H9 (cell line): ENCODE data around the gene TEAD2. TPM values are rescaled to one million over a fixed set of nuclear protein-coding genes. Genes with fewer than 3 reads are reported as not detected.

ENCODE experiments used
- DNase-seq: peaks from one replicate; pipeline ENCODE4 v3.0.0-alpha.2; 2017
- H2AFZ ChIP-seq: one replicate; pipeline ENCODE4 v1.6.1; 2013; ENCODE audit warnings: mild to moderate bottlenecking, low read length, control low read depth, moderate library complexity
- H2AK5ac ChIP-seq: 2 replicates; pipeline ENCODE4 v1.6.1; 2013; ENCODE audit warnings: low read length, control low read depth, mixed read lengths; ENCODE audit not compliant: insufficient read length
- H2BK120ac ChIP-seq: one replicate; pipeline ENCODE4 v1.6.1; 2013; ENCODE audit warnings: low read depth, mild to moderate bottlenecking, low read length, control low read depth, inconsistent platforms; ENCODE audit not compliant: poor library complexity, severe bottlenecking
- H2BK12ac ChIP-seq: 2 replicates; pipeline ENCODE4 v1.6.1; 2013; ENCODE audit warnings: low read length, control low read depth, mixed read lengths, low read depth; ENCODE audit not compliant: insufficient read length
- H2BK15ac ChIP-seq: 2 replicates; pipeline ENCODE4 v1.6.1; 2013; ENCODE audit warnings: low read depth, low read length, control low read depth
- H2BK20ac ChIP-seq: one replicate; pipeline ENCODE4 v1.6.1; 2013; ENCODE audit warnings: low read depth, mild to moderate bottlenecking, low read length, control low read depth, inconsistent platforms; ENCODE audit not compliant: poor library complexity, severe bottlenecking
- H2BK5ac ChIP-seq: 2 replicates; pipeline ENCODE4 v1.6.1; 2013; ENCODE audit warnings: low read length, control low read depth, mixed read lengths; ENCODE audit not compliant: insufficient read length
- H3K14ac ChIP-seq: 2 replicates; pipeline ENCODE4 v1.6.1; 2013; ENCODE audit warnings: low read length, control low read depth; ENCODE audit not compliant: insufficient read depth
- H3K18ac ChIP-seq: 2 replicates; pipeline ENCODE4 v1.6.1; 2013; ENCODE audit warnings: low read depth, mild to moderate bottlenecking, mixed read lengths, low read length, control low read depth; ENCODE audit not compliant: insufficient read length
- H3K23ac ChIP-seq: 2 replicates; pipeline ENCODE4 v1.6.1; 2013; ENCODE audit warnings: low read length, control low read depth, mixed read lengths, low read depth; ENCODE audit not compliant: insufficient read length
- H3K23me2 ChIP-seq: 2 replicates; pipeline ENCODE4 v1.6.1; 2013; ENCODE audit warnings: low read depth, mild to moderate bottlenecking, mixed read lengths, low read length, control low read depth; ENCODE audit not compliant: insufficient read length, poor library complexity, severe bottlenecking
- H3K27ac ChIP-seq: 2 replicates; pipeline ENCODE4 v1.5.1; 2013; ENCODE audit warnings: low read length, control low read depth, mixed read lengths, low read depth; ENCODE audit not compliant: insufficient read length
- H3K27me3 ChIP-seq: 2 replicates; pipeline ENCODE4 v1.6.1; 2013; ENCODE audit warnings: low read length, control low read depth, inconsistent platforms; ENCODE audit not compliant: insufficient read depth
- H3K4ac ChIP-seq: 2 replicates; pipeline ENCODE4 v1.6.1; 2013; ENCODE audit warnings: low read depth, mild to moderate bottlenecking, control low read depth, inconsistent platforms, low read length, moderate library complexity
- H3K4me1 ChIP-seq: 2 replicates; pipeline ENCODE4 v1.6.1; 2013; ENCODE audit warnings: low read length, control low read depth, inconsistent platforms; ENCODE audit not compliant: insufficient read depth
- H3K4me2 ChIP-seq: 2 replicates; pipeline ENCODE4 v1.6.1; 2013; ENCODE audit warnings: low read length, control low read depth, mixed read lengths; ENCODE audit not compliant: insufficient read length, insufficient read depth
- H3K56ac ChIP-seq: 2 replicates; pipeline ENCODE4 v1.6.1; 2013; ENCODE audit warnings: low read depth, mild to moderate bottlenecking, mixed read lengths, low read length, control low read depth; ENCODE audit not compliant: insufficient read length
- H3K79me1 ChIP-seq: 2 replicates; pipeline ENCODE4 v1.6.1; 2013; ENCODE audit warnings: low read depth, mild to moderate bottlenecking, moderate library complexity, low read length, control low read depth, inconsistent platforms; ENCODE audit not compliant: insufficient read depth, poor library complexity, severe bottlenecking
- H3K79me2 ChIP-seq: 2 replicates; pipeline ENCODE4 v1.6.1; 2013; ENCODE audit warnings: low read length, control low read depth, inconsistent platforms; ENCODE audit not compliant: insufficient read depth
- H3K9ac ChIP-seq: 2 replicates; pipeline ENCODE4 v1.6.1; 2013; ENCODE audit warnings: low read length, control low read depth, mixed read lengths; ENCODE audit not compliant: insufficient read length; ENCODE audit errors: extremely low read depth
- H3K9me3 ChIP-seq: one replicate; pipeline ENCODE4 v1.6.1; 2013; ENCODE audit warnings: low read depth, low read length, inconsistent platforms; ENCODE audit not compliant: control insufficient read depth
- H3T11ph ChIP-seq: one replicate; pipeline ENCODE4 v1.6.1; 2013; ENCODE audit warnings: mild to moderate bottlenecking, low read length, control low read depth, inconsistent platforms
- H4K20me1 ChIP-seq: one replicate; pipeline ENCODE4 v1.6.1; 2013; ENCODE audit not compliant: control insufficient read depth, insufficient read length, insufficient read depth
- H4K5ac ChIP-seq: 2 replicates; pipeline ENCODE4 v1.6.1; 2013; ENCODE audit warnings: low read depth, mild to moderate bottlenecking, mixed read lengths, low read length, control low read depth; ENCODE audit not compliant: insufficient read length
- H4K8ac ChIP-seq: replicated peaks from 2 replicates; pipeline ENCODE4 v1.6.1; 2013; ENCODE audit warnings: low read length, control low read depth, mixed read lengths, low read depth; ENCODE audit not compliant: insufficient read length
- H4K91ac ChIP-seq: 2 replicates; pipeline ENCODE4 v1.6.1; 2013; ENCODE audit warnings: low read depth, mild to moderate bottlenecking, moderate library complexity, mixed read lengths, low read length, control low read depth; ENCODE audit not compliant: insufficient read length
- H3K27ac Mint-ChIP-seq, 3 experiments: 2 replicates in 2 of 3; 3 replicates in 1 of 3; pipeline ENCODE4 v1.8.0; 2020 to 2021; ENCODE audit warnings: mixed read lengths in 3 of 3, mild to moderate bottlenecking in 1 of 3, moderate library complexity in 1 of 3
- H3K27me3 Mint-ChIP-seq: 2 replicates; pipeline ENCODE4 v1.8.0; 2021; ENCODE audit warnings: low read depth, mild to moderate bottlenecking, moderate library complexity, mixed read lengths
- H3K36me3 Mint-ChIP-seq, 3 experiments: 2 replicates in 2 of 3; 3 replicates in 1 of 3; pipeline ENCODE4 v1.8.0; 2020 to 2021; ENCODE audit warnings: low read depth in 3 of 3, mixed read lengths in 3 of 3; ENCODE audit not compliant: insufficient read depth in 1 of 3
- H3K4me1 Mint-ChIP-seq, 2 experiments: 2 replicates each; pipeline ENCODE4 v1.8.0; 2020; ENCODE audit warnings: mixed read lengths in 2 of 2
- H3K4me3 Mint-ChIP-seq, 2 experiments: 2 replicates in 1 of 2; 3 replicates in 1 of 2; pipeline ENCODE4 v1.8.0; 2020 to 2021; ENCODE audit warnings: mild to moderate bottlenecking in 2 of 2, mixed read lengths in 2 of 2, moderate library complexity in 1 of 2
- H3K9me3 Mint-ChIP-seq, 2 experiments: 2 replicates in 1 of 2; 3 replicates in 1 of 2; pipeline ENCODE4 v1.8.0; 2020; ENCODE audit warnings: mild to moderate bottlenecking in 2 of 2, mixed read lengths in 2 of 2, moderate library complexity in 1 of 2
- CTCF ChIP-seq: fragments of 200-600 bp; sonication (generic); conservative IDR thresholded peaks from 3 replicates; pipeline ENCODE4 v1.8.0; 2021; ENCODE audit warnings: antibody characterized with exemption, mild to moderate bottlenecking
- WGBS: extraction: QIAGEN DNeasy Blood & Tissue Kit; methylation state at CpG from one replicate; pipeline ENCODE4 v1.1.7; 2013; ENCODE audit warnings: missing lambda C conversion rate, low lambda C conversion rate, mixed read lengths; ENCODE audit not compliant: insufficient read length; ENCODE audit errors: extremely low coverage; 5-methylcytosine and 5-hydroxymethylcytosine counted together
- total RNA-seq: library from RNA; stranded (reverse); gene quantifications from 2 replicates; pipeline ENCODE4 v1.2.1, GENCODE V29; 2021

Gene TEAD2
- total RNA-seq, 1 experiment from 2014 or later = 126 TPM

GRCh38 chr19:49340069-49340864, 21.9 kb downstream of the TEAD2 start:
- Mint-ChIP-seq H3K36me3 (peaks cover 31 to 62% (median 51%) of the 10 kb centered on the region in 3 experiments), H3K27me3 (peaks cover 18% of the 10 kb centered on the region), H3K9me3 (peaks cover 0 to 3% of the 10 kb centered on the region in 2 experiments; a peak in 2 of 5 replicates), H3K4me3 (peak overlapping the region in 1 of 2 experiments; percentile 66; a peak in 3 of 5 replicates), H3K27ac (peak overlapping the region in 1 of 3 experiments; percentile 55; a peak in 4 of 7 replicates), H3K4me1 (peaks cover 20 to 36% of the 10 kb centered on the region in 2 experiments)
- Histone ChIP-seq H3K18ac (peak overlapping the region; percentile 80), H2AFZ (no peak overlapping the region), H3K4me2 (peak overlapping the region; percentile 18), H3K79me2 (no peaks in the 10 kb centered on the region), H3K27me3 (peaks cover 3% of the 10 kb centered on the region; the same call in 1 of the 2 replicates), H3K79me1 (no peaks in the 10 kb centered on the region), H4K91ac (no peak overlapping the region), H4K20me1 (no peaks in the 10 kb centered on the region), H3K9me3 (no peaks in the 10 kb centered on the region), H2BK15ac (no peak overlapping the region), H3K14ac (no peak overlapping the region), H3K4me1 (0 out of 2 replicates have a peak, but pooled peaks cover 2% of the 10 kb centered on the region), H2BK12ac (no peak overlapping the region), H3T11ph (no peak overlapping the region), H2BK20ac (no peak overlapping the region), H3K27ac (no peak overlapping the region), H2AK5ac (no peak overlapping the region), H2BK120ac (no peak overlapping the region), H2BK5ac (no peak overlapping the region), H3K9ac (no peak overlapping the region), H4K8ac (no peak overlapping the region), H3K4ac (no peak overlapping the region), H4K5ac (no peak overlapping the region), H3K56ac (no peak overlapping the region), H3K23me2 (peaks cover 12% of the 10 kb centered on the region), H3K23ac (no peak overlapping the region)
- no peak for TF ChIP-seq CTCF
- peak; percentile 82 for DNase-seq
- no CpG with 5 or more reads among the region's 36 CpGs for WGBS
